Myocyte (in vitro differentiated cells): ENCODE data around the gene MED23. TPM values are rescaled to one million over a fixed set of nuclear protein-coding genes. Genes with fewer than 3 reads are reported as not detected.
"Not testable (repeated sequence)": the region's sequence is repeated elsewhere in the genome, so short reads cannot be mapped to it uniquely, and the experiment has no call there.

ENCODE experiments used
- DNase-seq: peaks from one replicate; pipeline ENCODE4 v3.0.0-alpha.2; 2012; ENCODE audit warnings: low read depth
- total RNA-seq: library from RNA; depleted of rRNA; stranded (reverse); fragments of >200 nt; gene quantifications from 2 replicates; pipeline ENCODE4 v1.2.3, GENCODE V29; 2014

Gene MED23
- total RNA-seq, 1 donor from 2014 or later, result 26.5 TPM

- DNase-seq, result no peak
Observed at GRCh38 chr6:131575834-131576478, 52.1 kb downstream of the MED23 start.

DNA sequence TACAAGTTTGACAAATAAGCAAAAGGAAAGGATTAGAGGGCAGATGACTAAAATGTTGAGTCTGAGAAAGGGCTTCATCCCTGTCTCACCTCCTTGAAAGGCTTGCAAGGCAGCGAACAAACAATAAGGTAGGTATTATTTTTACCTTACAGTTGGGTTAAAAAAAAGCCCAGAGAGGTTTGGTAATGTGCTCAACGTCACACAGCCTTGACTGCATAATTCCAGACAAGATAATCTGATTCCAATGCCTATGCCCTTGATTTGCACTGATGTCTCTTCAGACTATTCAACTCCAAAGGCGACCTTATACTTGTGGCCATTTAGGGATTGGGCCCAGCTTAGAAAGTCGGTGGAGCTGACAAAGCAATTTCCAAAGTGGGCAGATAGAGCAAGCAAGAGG, 53.4 kb downstream of the MED23 start:
- DNase-seq, result no peak

- no peak for DNase-seq
Observed at GRCh38 chr6:131574133-131574532, 53.9 kb downstream of the MED23 start.

DNA sequence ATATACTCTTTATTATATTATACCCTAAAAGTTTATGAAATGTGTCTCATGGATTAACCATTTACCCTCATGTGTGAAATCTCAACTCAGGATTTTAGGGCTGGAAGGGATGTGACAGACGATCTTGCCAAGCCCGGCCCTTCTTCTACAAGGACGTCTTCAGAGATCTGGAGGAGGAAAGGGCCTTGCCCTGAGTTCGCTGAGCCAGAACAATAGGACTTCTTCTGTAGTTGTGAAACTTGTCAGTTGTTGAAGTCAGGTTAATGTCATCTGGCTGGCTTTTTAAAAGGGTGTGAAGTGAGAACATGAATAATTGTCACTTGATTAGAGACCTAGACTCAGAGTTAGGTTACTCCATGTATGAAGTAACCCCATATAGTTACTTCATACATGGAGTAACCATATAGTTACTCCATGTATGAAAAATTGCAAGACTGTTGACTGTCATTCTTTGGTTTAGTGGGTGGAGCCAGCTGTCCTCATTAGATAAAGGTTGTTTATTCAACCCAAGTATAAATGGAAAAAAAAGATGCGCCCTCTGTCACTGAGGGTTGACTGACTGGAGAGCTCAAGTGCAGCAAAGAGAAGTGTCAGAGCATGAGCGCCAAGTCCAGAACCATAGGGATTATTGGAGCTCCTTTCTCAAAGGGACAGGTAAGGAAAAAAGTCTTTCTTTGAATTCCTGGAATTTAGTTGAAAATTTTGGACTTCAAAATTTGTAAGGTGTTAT, 55.2 kb downstream of the MED23 start, which contains the start of gene ARG1:
Gene ARG1, plus strand, starts transcription at position 541 of the 730 bp plus-strand sequence. Its CDS starts 57 bp downstream, at position 598.
- DNase-seq, result no peak

- DNase-seq, result no peak
Observed at GRCh38 chr6:131568726-131569125, 59.3 kb downstream of the MED23 start.

GRCh38 chr6:131565056-131565455, 63.0 kb downstream of the MED23 start:
- no peak for DNase-seq

GRCh38 chr6:131561925-131562707, 65.9 kb downstream of the MED23 start:
- no peak for DNase-seq

- no peak for DNase-seq
Observed at GRCh38 chr6:131558922-131559321, 69.1 kb downstream of the MED23 start.

DNA sequence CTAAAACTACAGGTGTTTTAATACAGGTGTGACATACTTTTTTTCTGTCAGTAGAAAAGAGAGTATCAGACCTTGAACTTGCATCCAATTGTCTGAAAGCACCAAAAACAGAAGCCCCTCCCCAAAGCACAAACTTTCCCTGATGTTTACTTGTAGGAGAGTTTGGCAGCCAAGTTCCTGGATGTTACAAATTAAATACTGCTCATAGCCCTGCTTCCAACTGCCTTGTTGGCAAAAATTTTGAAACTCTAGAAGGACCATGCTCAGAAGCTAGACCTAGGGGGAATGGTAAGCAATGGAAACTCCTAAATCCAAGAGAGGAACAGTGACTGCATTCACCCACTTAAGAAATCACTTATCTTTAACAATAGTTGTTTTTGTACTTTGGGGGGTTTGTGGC, 72.0 kb downstream of the MED23 start:
- no peak for DNase-seq

- no peak for DNase-seq
Observed at GRCh38 chr6:131552572-131552971, 75.5 kb downstream of the MED23 start.

GRCh38 chr6:131551902-131552301, 76.1 kb downstream of the MED23 start:
- DNase-seq, result no peak

DNA sequence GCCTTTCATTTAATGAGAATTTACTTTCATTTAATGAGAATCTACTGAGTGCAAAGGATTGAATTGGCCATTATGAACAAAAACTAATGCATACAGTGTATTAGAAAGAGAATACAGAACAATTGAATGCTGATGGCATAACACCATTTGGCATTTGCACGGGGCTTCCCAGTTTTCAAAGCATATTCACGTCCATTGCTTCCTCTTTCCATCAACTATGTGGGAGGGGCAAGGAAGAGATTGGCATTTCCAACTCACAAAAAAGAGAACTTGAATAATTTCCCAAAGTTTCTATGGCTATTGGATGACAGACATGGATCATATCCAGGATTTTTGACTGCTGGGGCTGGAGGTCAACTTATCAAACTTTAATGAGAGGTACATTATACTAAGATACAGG, 78.2 kb downstream of the MED23 start:
- DNase-seq, result no peak

GRCh38 chr6:131548441-131548840, 79.6 kb downstream of the MED23 start:
- DNase-seq, result no peak

GRCh38 chr6:131547488-131547887, 80.6 kb downstream of the MED23 start:
- no peak for DNase-seq

DNA sequence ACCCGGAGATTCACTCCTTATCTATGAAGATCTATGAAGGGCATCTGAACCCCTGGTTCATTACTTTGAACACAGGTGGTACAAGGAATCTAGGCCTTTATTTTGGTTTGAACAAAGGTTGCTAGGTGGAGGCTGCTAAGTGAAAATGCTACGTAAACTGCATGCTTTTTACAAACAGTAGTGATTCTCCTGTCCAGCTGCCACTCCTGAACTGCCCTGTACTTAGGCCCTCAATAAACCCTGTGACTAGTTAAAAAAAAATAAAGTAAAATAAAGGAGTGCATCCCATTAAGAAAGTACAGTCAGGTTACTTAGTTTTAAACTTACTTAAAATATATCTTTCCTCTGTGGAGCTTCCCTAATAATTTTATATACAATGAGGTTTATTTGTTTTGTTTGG, 82.7 kb downstream of the MED23 start:
- no peak for DNase-seq

DNA sequence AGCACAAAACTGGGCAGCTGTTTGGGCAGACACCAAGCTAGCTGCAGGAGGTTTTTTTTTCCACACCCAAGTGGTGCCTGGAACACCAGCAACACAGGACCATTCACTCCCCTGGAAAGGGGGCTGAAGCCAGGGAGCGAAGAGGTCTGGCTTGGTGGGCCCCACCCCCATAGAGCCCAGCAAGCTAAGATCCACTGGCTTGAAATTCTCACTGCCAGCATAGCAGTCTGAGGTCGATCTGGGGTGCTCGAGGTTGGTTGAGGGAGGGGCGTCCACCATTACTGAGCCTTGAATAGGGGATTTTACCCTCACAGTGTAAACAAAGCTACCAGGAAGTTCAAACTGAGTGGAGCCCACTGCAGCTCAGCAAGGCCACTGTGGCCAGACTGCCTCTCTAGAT, 89.4 kb downstream of the MED23 start:
- not testable (repeated sequence) for DNase-seq

GRCh38 chr6:131532580-131533039, 95.4 kb downstream of the MED23 start:
- DNase-seq, result no peak

- DNase-seq, result not testable (repeated sequence)
Observed at GRCh38 chr6:131531681-131532080, 96.4 kb downstream of the MED23 start.

- DNase-seq, result not testable (repeated sequence)
Observed at GRCh38 chr6:131530936-131531335, 97.1 kb downstream of the MED23 start.

DNA sequence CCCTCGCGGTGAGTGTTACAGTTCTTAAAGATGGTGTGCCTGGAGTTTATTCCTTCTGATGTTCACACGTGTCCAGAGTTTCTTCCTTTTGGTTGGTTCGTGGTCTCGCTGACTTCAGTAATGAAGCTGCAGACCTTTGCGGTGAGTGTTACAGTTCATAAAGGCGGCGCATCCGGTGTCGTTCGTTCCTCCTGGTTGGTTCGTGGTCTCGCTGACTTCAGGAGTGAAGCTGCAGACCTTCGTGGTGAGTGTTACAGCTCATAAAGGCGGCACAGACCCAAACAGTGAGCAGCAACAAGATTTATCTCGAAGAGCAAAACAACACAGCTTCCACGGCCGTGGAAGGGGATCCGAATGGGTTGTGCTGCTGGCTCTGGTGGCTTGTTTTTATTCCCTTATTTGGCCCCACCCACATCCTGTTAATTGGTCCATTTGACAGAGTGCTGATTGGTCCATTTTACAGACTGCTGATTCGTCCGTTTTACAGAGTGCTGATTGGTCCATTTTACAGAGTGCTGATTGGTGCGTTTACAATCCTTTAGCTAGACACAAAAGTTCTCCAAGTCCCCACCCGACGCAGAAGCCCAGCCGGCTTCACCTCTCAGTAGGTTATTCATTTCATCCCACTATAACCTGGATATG, 103.2 kb downstream of the MED23 start:
- no peak for DNase-seq

DNA sequence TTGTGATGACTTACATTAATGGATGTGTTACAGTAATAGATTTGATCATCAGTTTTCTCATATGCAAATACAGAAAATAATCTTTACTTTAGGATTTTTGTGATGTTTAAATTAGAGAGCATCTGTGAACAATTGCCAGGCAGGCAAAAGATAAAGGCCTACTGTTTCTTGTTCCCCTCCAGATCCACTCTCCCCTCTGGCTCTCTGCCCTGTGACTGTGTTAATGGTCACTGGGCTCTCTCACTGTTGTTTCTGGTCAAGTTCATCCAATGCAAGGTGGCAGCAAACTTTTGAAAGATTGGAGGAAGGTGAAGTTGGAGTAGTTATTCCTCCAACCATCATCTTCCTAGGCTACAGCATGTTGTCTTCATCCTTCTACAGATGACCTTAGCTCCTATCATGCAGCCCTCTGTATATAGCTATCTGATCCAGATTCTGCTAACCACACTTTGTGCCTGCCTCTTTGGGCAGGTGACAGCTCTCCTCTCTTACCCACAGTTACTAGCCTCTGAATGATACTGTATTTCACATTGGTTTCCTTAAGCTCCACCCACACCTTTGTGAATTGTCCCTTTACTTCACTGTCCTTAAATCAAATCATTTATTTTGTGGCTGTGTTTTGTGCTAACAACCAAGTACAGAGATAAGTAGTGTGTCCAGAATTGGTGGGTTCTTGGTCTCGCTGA, 103.9 kb downstream of the MED23 start:
- no peak for DNase-seq
